ENCODE measurements around the gene PHKG1. TPM values are rescaled to one million over a fixed set of nuclear protein-coding genes. Genes with fewer than 3 reads are reported as not detected.

Gene PHKG1
- total and polyA plus RNA-seq, 2 of the 4 experiments (the other 2 are of a cell fraction): 0.62 to 0.72 TPM

DNA sequence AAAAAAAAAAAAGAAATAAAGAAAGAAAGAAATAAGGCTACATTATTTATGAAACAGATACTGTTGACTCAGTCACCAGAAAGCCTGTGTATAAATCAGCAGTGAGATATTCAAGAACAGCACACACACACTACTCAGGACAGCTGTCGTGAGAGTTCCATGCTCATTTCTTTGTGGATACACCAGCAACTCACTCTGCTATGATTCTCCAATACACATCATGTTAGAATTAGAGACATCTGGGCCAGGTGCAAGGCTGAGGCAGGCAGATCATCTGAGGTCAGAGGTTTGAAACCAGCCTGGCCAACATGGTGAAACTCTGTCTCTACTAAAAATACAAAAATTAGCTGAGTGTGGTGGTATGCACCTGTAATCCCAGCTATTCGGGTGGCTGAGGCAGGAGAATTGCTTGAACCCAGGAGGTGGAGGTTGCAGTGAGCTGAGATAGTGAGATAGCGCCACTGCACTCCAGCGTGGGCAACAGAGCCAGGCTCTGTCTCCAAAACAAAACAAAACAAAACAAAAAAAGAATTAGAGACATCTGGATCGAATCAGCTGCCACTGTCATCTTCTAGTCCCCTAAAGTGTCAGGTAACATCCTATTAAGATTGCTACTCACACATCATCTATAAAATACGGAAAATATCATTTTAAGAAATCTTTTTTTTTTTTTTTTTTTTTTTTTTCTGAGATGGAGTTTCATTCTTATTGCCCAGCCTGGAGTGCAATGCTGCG, 34.7 kb upstream of the PHKG1 start:
- DNase-seq: no peak
- no peaks in the 10 kb centered on the region for H3K27me3 ChIP-seq (ENCODE audit: control insufficient read depth, insufficient read depth, low read length)
- no peaks in the 10 kb centered on the region for H3K9me1 ChIP-seq (ENCODE audit: insufficient read depth, low read length)
- H3K14ac ChIP-seq (replicated peaks; ENCODE audit: low read depth, low read length): no peak overlapping the region
- no TSS peak for BruUV-seq (replicated peaks)
- no peak overlapping the region for H3K27ac ChIP-seq (ENCODE audit: insufficient read depth, low read length)
- H3K23ac ChIP-seq (ENCODE audit: low read depth, low read length): no peak overlapping the region
- ChIA-PET POLR2A (ENCODE audit: unreplicated experiment) (no interaction called here), CTCF (no interaction called here)
- in situ Hi-C loops (cut with MboI; ENCODE audit: low sequenced_read_pairs): no loop called here
- H2AFZ ChIP-seq (replicated peaks; ENCODE audit: low read length, poor library complexity): no peak overlapping the region
- intact Hi-C loops (cut with micrococcal nuclease): no loop called here
- H4K8ac ChIP-seq (ENCODE audit: low read depth in 2 of 2, low read length in 2 of 2): no peak overlapping the region
- ATAC-seq (ENCODE audit: low read depth): no peak
- H4K5ac ChIP-seq (ENCODE audit: low read depth, low read length): no peak overlapping the region
- H2BK20ac ChIP-seq (ENCODE audit: low read depth, low read length): no peak overlapping the region
- no peaks in the 10 kb centered on the region for H3K79me1 ChIP-seq (ENCODE audit: low read depth in 1 of 2, low read length in 2 of 2)
- H4K20me1 ChIP-seq (ENCODE audit: insufficient read depth, low read length): no peaks in the 10 kb centered on the region
- no peak overlapping the region for H3K4ac ChIP-seq (ENCODE audit: low read depth, low read length)
- TF ChIP-seq FOS (IDR thresholded peaks at IDR 0.05; ENCODE audit: low read depth, low read length) (no peak), NFE2L2 (IDR thresholded peaks at IDR 0.05; ENCODE audit: low read depth, low read length) (no peak), POLR2A (IDR thresholded peaks at IDR 0.05; ENCODE audit: low read depth, low read length) (no peak), RFX5 (IDR thresholded peaks at IDR 0.05; ENCODE audit: low read depth, low read length) (no peak), CHD1 (IDR thresholded peaks at IDR 0.05; ENCODE audit: low read depth, low read length) (no peak)
- TF ChIP-seq, protein P1, sequence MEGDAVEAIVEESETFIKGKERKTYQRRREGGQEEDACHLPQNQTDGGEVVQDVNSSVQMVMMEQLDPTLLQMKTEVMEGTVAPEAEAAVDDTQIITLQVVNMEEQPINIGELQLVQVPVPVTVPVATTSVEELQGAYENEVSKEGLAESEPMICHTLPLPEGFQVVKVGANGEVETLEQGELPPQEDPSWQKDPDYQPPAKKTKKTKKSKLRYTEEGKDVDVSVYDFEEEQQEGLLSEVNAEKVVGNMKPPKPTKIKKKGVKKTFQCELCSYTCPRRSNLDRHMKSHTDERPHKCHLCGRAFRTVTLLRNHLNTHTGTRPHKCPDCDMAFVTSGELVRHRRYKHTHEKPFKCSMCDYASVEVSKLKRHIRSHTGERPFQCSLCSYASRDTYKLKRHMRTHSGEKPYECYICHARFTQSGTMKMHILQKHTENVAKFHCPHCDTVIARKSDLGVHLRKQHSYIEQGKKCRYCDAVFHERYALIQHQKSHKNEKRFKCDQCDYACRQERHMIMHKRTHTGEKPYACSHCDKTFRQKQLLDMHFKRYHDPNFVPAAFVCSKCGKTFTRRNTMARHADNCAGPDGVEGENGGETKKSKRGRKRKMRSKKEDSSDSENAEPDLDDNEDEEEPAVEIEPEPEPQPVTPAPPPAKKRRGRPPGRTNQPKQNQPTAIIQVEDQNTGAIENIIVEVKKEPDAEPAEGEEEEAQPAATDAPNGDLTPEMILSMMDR (conservative IDR thresholded peaks at IDR 0.05; ENCODE audit: low read depth, low read length): no peak
- TF ChIP-seq, protein P2, sequence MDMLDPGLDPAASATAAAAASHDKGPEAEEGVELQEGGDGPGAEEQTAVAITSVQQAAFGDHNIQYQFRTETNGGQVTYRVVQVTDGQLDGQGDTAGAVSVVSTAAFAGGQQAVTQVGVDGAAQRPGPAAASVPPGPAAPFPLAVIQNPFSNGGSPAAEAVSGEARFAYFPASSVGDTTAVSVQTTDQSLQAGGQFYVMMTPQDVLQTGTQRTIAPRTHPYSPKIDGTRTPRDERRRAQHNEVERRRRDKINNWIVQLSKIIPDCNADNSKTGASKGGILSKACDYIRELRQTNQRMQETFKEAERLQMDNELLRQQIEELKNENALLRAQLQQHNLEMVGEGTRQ (IDR thresholded peaks at IDR 0.05; ENCODE audit: low read depth, low read length): no peak
- no peak overlapping the region for H2BK5ac ChIP-seq (ENCODE audit: low read depth, low read length, poor library complexity, severe bottlenecking)
- H3K4me1 ChIP-seq (ENCODE audit: control insufficient read depth, insufficient read depth, low read length): no peaks in the 10 kb centered on the region
- no peaks in the 10 kb centered on the region for H3K36me3 ChIP-seq (ENCODE audit: control insufficient read depth, insufficient read depth, low read length)
- no peaks in the 10 kb centered on the region for H3K9me3 ChIP-seq (ENCODE audit: control insufficient read depth, insufficient read depth, low read length)
- no peak overlapping the region for H4K91ac ChIP-seq (ENCODE audit: insufficient read depth, low read depth, low read length)
- H2BK120ac ChIP-seq (ENCODE audit: low read depth, low read length): no peak overlapping the region
- H3K9ac ChIP-seq (ENCODE audit: low read depth, low read length): no peak overlapping the region
- H2AK5ac ChIP-seq (ENCODE audit: low read depth, low read length): no peak overlapping the region
- H3K4me2 ChIP-seq (ENCODE audit: low read depth, low read length): no peak overlapping the region
- H3K56ac ChIP-seq (ENCODE audit: extremely low read depth, insufficient read depth, low read length): no peak overlapping the region
- no peak overlapping the region for H2AK9ac ChIP-seq (replicated peaks; ENCODE audit: low read depth, low read length, poor library complexity)
- dilution Hi-C loops (cut with HindIII; ENCODE audit: low sequenced_read_pairs, unreplicated experiment): no loop called here
- WGBS, 2 experiments (ENCODE audit: extremely low coverage in 2 of 2, insufficient read length in 1 of 2): no CpG with 5 or more reads among the region's 7 CpGs
- no peak overlapping the region for H3K18ac ChIP-seq (ENCODE audit: low read depth, low read length)
- H2BK15ac ChIP-seq (ENCODE audit: low read depth, low read length): no peak overlapping the region
- H3K4me3 ChIP-seq (ENCODE audit: insufficient read depth, low read depth, low read length): no peak overlapping the region
